ENCODE results near the gene ST6GALNAC1. TPM values are rescaled to one million over a fixed set of nuclear protein-coding genes. Genes with fewer than 3 reads are reported as not detected.

ST6GALNAC1 gene
- total and polyA plus RNA-seq, 2 of the 4 experiments (the other 2 are of a cell fraction): not detected

- WGBS, 2 experiments (ENCODE audit: extremely low coverage in 2 of 2, insufficient read length in 1 of 2): 21% methylated on average over 24 of the region's 32 CpGs; no CpG with 5 or more reads in 1 of the 2 experiments
- Histone ChIP-seq H2AFZ (replicated peaks; ENCODE audit: low read length, poor library complexity) (peak overlapping the region; percentile 99), H3K14ac (replicated peaks; ENCODE audit: low read depth, low read length) (peak overlapping the region; percentile 94), H4K20me1 (ENCODE audit: insufficient read depth, low read length) (no peaks in the 10 kb centered on the region), H3K23ac (ENCODE audit: low read depth, low read length) (peak overlapping the region; percentile 86), H3K27ac (ENCODE audit: insufficient read depth, low read length) (peak overlapping the region; percentile 81), H3K4me3 (ENCODE audit: insufficient read depth, low read depth, low read length) (peak overlapping the region; percentile 19), H3K56ac (ENCODE audit: extremely low read depth, insufficient read depth, low read length) (0 out of 2 replicates have a peak overlapping the region, but pooled peaks have one; percentile 58), H2BK20ac (ENCODE audit: low read depth, low read length) (peak overlapping the region; percentile 58), H2BK120ac (ENCODE audit: low read depth, low read length) (peak overlapping the region; percentile 69), H3K9me1 (ENCODE audit: insufficient read depth, low read length) (peaks cover 18% of the 10 kb centered on the region), H4K5ac (ENCODE audit: low read depth, low read length) (peak overlapping the region; percentile 94), H3K79me1 (ENCODE audit: low read depth in 1 of 2, low read length in 2 of 2) (peaks cover 0 to 31% of the 10 kb centered on the region in 2 experiments; a peak in 2 of 4 replicates), H2BK15ac (ENCODE audit: low read depth, low read length) (peak overlapping the region; percentile 71; the same call in 2 of the 3 replicates), H3K9ac (ENCODE audit: low read depth, low read length) (peak overlapping the region; percentile 66), H3K27me3 (ENCODE audit: control insufficient read depth, insufficient read depth, low read length) (no peaks in the 10 kb centered on the region), H2BK5ac (ENCODE audit: low read depth, low read length, poor library complexity, severe bottlenecking) (peak overlapping the region; percentile 84), H2AK5ac (ENCODE audit: low read depth, low read length) (peak overlapping the region; percentile 95), H3K4ac (ENCODE audit: low read depth, low read length) (peak overlapping the region; percentile 95), H3K18ac (ENCODE audit: low read depth, low read length) (peak overlapping the region; percentile 55), H3K36me3 (ENCODE audit: control insufficient read depth, insufficient read depth, low read length) (peaks cover 8% of the 10 kb centered on the region), H4K8ac (ENCODE audit: low read depth in 2 of 2, low read length in 2 of 2) (peak overlapping the region; percentile 97 to 98), H3K9me3 (ENCODE audit: control insufficient read depth, insufficient read depth, low read length) (no peaks in the 10 kb centered on the region), H3K4me1 (ENCODE audit: control insufficient read depth, insufficient read depth, low read length) (peaks cover 19% of the 10 kb centered on the region), H2AK9ac (replicated peaks; ENCODE audit: low read depth, low read length, poor library complexity) (peak overlapping the region; percentile 66), H3K4me2 (ENCODE audit: low read depth, low read length) (peak overlapping the region; percentile 74), H4K91ac (ENCODE audit: insufficient read depth, low read depth, low read length) (peak overlapping the region; percentile 89)
- ATAC-seq (ENCODE audit: low read depth): peak; percentile 97
- intact Hi-C loops (cut with micrococcal nuclease): loop anchor here (5.0 kb wide), 1 partner anchor 114 kb away; no protein-coding TSS in a partner anchor
- TF ChIP-seq CEBPB (IDR thresholded peaks at IDR 0.05; ENCODE audit: low read depth, low read length): no peak
- TF ChIP-seq FOS (IDR thresholded peaks at IDR 0.05; ENCODE audit: low read depth, low read length): peak; percentile 92
- peak; percentile 66; the same call in 1 of the 2 replicates for TF ChIP-seq MAZ (IDR thresholded peaks at IDR 0.05; ENCODE audit: borderline replicate concordance, low read depth, low read length)
- 0 out of 2 replicates have a peak, but pooled peaks have one; percentile 14 for TF ChIP-seq MXI1 (IDR thresholded peaks at IDR 0.05; ENCODE audit: borderline replicate concordance, low read depth, low read length)
- no TSS peak for BruUV-seq (replicated peaks)
- CTCF ChIA-PET: interaction anchor here (1.2 to 1.7 kb wide), 3 partner anchors 11 to 148 kb away, joined by 3 to 6 read pairs (median 3); no protein-coding TSS in a partner anchor
- in situ Hi-C loops (cut with MboI; ENCODE audit: low sequenced_read_pairs): no loop called here
- dilution Hi-C loops (cut with HindIII; ENCODE audit: low sequenced_read_pairs, unreplicated experiment): no loop called here
- peak; percentile 100 for DNase-seq
- POLR2A ChIA-PET (ENCODE audit: unreplicated experiment): interaction anchor here (0.6 kb wide), 2 partner anchors 8 to 13 kb away, joined by 6 to 7 read pairs; no protein-coding TSS in a partner anchor
Observed at GRCh38 chr17:76671123-76671911, 27.8 kb upstream of the ST6GALNAC1 start.
